Lower leg skin (tissue), 4 donors: ENCODE measurements around the gene PTGIS. TPM values are rescaled to one million over a fixed set of nuclear protein-coding genes. Genes with fewer than 3 reads are reported as not detected.

ENCODE experiments used
- DNase-seq, 2 donors: peaks; one replicate each; pipeline ENCODE4 v3.0.0-alpha.2; 2019; ENCODE audit warnings: low spot score in 2 of 2
- H3K4me3 ChIP-seq: fragments of 200-600 bp; sonication (generic); 2 replicates; pipeline ENCODE4 v1.5.1; 2017; ENCODE audit warnings: mild to moderate bottlenecking, low read depth; ENCODE audit not compliant: poor library complexity, severe bottlenecking
- POLR2A ChIP-seq, 2 donors: fragments of 450-650 bp; IDR thresholded peaks; one replicate each; pipeline ENCODE4 v1.6.1; 2016 to 2017; ENCODE audit warnings: antibody characterized with exemption in 2 of 2, mild to moderate bottlenecking in 1 of 2, moderate library complexity in 1 of 2
- WGBS, 2 donors: methylation state at CpG; one replicate each; pipeline ENCODE4 v1.1.5; 2018; 5-methylcytosine and 5-hydroxymethylcytosine counted together
- intact Hi-C: fragments of 100-400 bp; cut with DNase I; formaldehyde crosslinking; loops from one replicate; pipeline ENCODE4 v1.15.0; 2023; ENCODE audit warnings: low total_unique reads
- total RNA-seq, 4 donors: library from RNA; depleted of rRNA; stranded (reverse); fragments of >200 nt; gene quantifications; one replicate each; pipeline ENCODE4 v1.1.0, GENCODE V29; 2016
- TF ChIP-seq, protein P1 (sequence below), 3 donors: fragments of 450-650 bp; IDR thresholded peaks; one replicate each; pipeline ENCODE4 v1.5.1; 2016; ENCODE audit warnings: antibody characterized with exemption in 3 of 3, mild to moderate bottlenecking in 3 of 3, moderate library complexity in 2 of 3

The PTGIS gene
- total RNA-seq, 4 donors from 2014 or later: 2.3 to 13.3 (median 9.1) TPM

DNA sequence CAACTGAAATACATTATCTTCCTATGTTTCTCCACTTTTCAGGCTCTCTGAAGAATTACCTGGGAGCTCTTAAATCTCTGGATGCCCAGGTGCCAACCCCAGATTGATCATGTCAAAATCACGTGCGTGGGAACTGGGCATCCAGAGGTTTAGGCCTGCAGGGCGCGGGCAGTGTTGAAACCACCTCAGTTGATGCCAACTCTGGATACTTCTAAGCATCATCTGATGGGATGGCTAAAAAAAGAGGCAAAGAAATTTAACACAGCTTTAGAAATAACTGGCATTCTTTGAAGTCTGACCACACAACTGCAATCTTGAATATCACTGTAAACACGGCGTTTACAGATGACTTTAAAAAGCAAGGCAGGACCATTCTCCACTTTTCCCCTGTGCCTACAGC is 41.9 kb downstream of the PTGIS start:
- 86 to 87% methylated on average over 6 of the region's 6 CpGs for WGBS, 2 donors
- no peak for DNase-seq
- intact Hi-C loops: no loop called here
- H3K4me3 ChIP-seq: no peak overlapping the region
- TF ChIP-seq, protein P1, sequence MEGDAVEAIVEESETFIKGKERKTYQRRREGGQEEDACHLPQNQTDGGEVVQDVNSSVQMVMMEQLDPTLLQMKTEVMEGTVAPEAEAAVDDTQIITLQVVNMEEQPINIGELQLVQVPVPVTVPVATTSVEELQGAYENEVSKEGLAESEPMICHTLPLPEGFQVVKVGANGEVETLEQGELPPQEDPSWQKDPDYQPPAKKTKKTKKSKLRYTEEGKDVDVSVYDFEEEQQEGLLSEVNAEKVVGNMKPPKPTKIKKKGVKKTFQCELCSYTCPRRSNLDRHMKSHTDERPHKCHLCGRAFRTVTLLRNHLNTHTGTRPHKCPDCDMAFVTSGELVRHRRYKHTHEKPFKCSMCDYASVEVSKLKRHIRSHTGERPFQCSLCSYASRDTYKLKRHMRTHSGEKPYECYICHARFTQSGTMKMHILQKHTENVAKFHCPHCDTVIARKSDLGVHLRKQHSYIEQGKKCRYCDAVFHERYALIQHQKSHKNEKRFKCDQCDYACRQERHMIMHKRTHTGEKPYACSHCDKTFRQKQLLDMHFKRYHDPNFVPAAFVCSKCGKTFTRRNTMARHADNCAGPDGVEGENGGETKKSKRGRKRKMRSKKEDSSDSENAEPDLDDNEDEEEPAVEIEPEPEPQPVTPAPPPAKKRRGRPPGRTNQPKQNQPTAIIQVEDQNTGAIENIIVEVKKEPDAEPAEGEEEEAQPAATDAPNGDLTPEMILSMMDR (IDR thresholded peaks at IDR 0.05): no peak
- no peak for TF ChIP-seq POLR2A (IDR thresholded peaks at IDR 0.05)

DNA sequence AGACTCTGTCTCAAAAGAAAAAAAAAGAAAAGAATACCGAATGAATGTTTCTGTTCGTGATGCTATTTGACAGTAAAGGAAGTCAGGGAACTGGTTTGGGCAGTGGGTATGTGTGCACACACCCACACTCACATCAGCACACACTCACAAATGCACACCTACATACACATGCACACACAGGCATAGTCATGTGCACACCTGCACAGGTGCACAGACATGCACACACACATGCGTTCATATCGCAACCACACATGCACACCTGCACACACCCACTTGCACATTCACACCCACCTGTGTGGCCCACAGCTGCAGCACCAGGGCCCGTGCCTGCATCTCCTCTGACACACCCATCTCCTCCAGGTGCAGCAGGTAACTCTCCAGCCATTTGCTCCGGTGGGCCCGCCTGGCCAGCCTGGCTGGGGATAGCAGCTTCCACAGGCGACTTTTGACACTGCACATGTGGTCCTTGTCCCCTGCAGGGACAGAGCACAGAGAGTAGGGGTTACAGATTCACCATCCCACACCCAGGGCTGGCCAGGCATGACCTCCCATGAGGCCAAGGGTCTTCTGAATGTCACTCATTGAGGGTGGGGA is 44.1 kb downstream of the PTGIS start:
- no peak overlapping the region for H3K4me3 ChIP-seq
- WGBS, 2 donors: 82 to 84% methylated on average over 8 of the region's 8 CpGs
- DNase-seq: no peak
- intact Hi-C loops: no loop called here
- TF ChIP-seq POLR2A (IDR thresholded peaks at IDR 0.05): no peak
- TF ChIP-seq, protein P1 (IDR thresholded peaks at IDR 0.05): no peak

DNA sequence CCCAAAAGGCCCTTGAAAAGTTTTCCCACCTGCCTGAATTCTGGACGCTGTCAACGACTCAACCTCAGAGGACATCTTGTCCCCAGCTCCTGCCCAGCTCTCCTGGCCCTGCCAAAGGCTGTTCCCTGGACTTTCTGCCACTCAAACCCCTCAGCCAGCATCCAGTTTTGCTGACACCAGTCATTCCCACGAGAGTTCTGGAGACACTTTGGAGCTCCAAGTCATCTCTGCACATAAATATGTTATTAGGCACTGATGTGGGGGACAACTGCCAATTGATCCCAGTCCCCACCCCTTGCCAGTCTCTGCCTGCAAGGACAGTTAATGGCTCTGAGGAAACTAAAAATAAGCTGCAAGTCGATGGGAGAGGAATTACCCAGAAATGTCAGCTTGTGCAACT is 46.6 kb downstream of the PTGIS start:
- no peak for DNase-seq
- intact Hi-C loops: no loop called here
- WGBS, 2 donors: 58 to 61% methylated on average over 4 of the region's 4 CpGs
- no peak for TF ChIP-seq POLR2A (IDR thresholded peaks at IDR 0.05)
- TF ChIP-seq, protein P1 (IDR thresholded peaks at IDR 0.05): no peak
- H3K4me3 ChIP-seq: no peak overlapping the region

DNA sequence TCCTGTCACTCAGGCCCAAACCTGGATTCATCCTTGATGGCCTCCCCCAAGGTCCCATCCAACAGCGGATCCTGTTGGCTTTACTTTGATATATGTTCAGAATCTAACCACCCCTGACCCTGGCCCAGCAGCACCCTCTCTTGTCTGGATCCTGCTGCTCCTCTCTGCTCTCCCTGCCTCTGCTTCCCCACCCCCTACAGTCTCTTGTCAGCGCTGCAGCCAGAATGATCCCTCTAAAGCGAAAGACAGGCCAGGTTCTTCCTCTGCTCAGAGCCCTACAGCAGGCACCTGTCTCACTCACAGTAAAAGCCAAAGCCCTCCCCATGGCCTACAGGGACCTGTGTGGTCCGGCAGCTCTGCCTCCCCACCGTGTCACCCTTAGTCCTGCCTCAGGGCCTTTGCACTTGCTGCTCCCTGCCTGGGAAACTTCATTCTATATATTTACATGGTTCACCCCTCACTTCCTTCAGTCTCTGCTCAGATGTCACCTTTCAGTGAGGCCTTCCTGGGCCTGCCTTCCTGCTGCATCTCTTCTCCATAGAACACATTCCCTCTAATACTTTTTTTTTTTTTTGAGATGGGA is 48.1 kb downstream of the PTGIS start:
- H3K4me3 ChIP-seq: no peak overlapping the region
- intact Hi-C loops: no loop called here
- WGBS, 2 donors: 81 to 94% methylated on average over 5 of the region's 5 CpGs
- DNase-seq: no peak
- no peak for TF ChIP-seq POLR2A (IDR thresholded peaks at IDR 0.05)
- TF ChIP-seq, protein P1 (IDR thresholded peaks at IDR 0.05): no peak

DNA sequence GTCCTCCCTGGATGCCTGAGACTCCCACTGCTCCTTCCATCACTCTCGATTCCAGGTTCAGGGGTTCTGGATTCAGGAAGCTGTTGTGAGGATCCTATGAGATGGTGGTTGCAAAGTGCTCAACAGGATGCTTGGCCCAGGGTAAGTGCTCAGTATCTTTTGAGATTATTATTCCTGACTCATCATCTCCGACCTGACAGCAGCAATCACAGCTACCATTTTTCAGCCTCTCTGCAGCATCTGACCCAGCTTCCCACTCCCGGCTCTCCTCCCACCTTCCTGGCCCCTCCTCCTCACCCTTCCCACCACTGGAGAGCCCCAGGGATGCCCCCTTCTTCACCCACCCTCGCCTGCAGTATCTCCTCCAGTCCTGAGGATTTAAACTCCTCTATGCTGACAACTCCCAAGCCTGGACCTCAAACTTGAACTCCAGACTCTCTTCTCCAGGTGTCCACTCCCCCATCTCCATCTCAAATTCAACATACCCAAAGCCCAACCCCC is 48.7 kb downstream of the PTGIS start:
- WGBS, 2 donors: 69 to 70% methylated on average over 4 of the region's 4 CpGs

More for the DNA sequence above, 48.7 kb downstream of the PTGIS start:
- DNase-seq: no peak
- intact Hi-C loops: no loop called here
- no peak overlapping the region for H3K4me3 ChIP-seq
- no peak for TF ChIP-seq POLR2A (IDR thresholded peaks at IDR 0.05)
- TF ChIP-seq, protein P1 (IDR thresholded peaks at IDR 0.05): no peak
